ENCODE measurements around the gene SECTM1. TPM values are rescaled to one million over a fixed set of nuclear protein-coding genes. Genes with fewer than 3 reads are reported as not detected.

SECTM1 gene
- total RNA-seq, 1 donor from 2014 or later, result not detected

DNA sequence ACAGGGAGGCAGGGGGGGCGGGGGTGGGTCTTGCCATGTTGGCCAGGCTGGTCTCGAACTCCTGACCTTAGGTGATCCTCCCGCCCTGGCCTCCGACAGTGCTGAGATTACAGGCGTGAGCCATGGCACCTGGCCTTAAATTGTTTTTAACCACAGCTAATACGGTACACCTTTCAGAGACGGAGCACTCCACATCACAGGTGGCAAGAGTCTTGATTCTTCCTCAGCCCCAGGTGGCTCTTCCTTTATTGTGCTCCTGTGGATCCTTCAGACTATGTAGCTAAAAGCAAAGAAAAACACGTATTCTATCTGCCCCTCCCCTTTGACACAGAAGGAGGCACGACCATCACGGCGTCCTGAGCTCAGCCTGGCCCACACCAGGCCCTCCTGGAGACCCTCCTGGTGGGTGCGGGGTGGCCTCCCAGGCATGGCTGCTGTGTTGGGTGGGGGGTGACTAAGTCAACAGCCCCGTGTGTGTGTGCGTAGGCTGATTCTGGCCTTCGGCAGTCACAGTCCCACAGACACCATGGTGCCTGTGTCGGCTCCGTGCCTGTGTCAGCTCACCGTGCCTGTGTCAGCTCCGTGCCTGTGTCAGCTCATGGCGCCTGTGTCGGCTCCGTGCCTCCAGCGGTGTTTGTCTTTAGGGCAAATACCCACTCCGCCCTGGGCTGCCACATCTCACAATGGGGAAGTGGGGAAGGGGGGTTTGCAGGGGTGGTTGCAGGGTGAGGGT is 10.8 kb upstream of the SECTM1 start:
- H3K36me3 Mint-ChIP-seq (ENCODE audit: low read depth), result peaks cover 3% of the 10 kb centered on the region
- TF ChIP-seq, protein P1, sequence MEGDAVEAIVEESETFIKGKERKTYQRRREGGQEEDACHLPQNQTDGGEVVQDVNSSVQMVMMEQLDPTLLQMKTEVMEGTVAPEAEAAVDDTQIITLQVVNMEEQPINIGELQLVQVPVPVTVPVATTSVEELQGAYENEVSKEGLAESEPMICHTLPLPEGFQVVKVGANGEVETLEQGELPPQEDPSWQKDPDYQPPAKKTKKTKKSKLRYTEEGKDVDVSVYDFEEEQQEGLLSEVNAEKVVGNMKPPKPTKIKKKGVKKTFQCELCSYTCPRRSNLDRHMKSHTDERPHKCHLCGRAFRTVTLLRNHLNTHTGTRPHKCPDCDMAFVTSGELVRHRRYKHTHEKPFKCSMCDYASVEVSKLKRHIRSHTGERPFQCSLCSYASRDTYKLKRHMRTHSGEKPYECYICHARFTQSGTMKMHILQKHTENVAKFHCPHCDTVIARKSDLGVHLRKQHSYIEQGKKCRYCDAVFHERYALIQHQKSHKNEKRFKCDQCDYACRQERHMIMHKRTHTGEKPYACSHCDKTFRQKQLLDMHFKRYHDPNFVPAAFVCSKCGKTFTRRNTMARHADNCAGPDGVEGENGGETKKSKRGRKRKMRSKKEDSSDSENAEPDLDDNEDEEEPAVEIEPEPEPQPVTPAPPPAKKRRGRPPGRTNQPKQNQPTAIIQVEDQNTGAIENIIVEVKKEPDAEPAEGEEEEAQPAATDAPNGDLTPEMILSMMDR (conservative IDR thresholded peaks at IDR 0.05), result no peak
- no peaks in the 10 kb centered on the region for H3K9me3 Mint-ChIP-seq
- peak overlapping the region; percentile 35 for H3K27ac Mint-ChIP-seq (ENCODE audit: unreplicated experiment)
- peaks cover 16% of the 10 kb centered on the region for H3K27me3 Mint-ChIP-seq (ENCODE audit: low read depth)
- peaks cover 6% of the 10 kb centered on the region for H3K4me1 Mint-ChIP-seq
- DNase-seq (ENCODE audit: low read depth, low spot score), result no peak
- no peak overlapping the region for H3K4me3 Mint-ChIP-seq

DNA sequence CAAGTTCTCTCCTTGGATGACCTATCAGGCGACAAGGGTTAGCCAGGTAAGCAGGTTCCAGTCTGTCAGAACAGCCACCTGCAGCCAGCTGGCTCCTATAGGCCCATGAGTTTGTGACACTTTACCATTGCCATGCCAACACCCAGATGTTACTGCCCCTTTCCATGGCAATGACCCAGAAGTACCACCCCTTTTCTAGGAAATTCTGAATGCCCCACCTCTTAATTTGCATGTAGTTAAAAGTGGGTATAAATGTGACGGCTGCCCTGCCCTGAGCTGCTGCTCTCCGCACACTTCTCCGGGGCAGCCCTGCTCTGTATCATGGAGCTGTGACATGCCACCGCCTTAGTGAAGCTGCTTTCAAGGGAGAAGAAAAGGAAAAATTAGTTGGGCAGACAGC is 10.0 kb upstream of the SECTM1 start:
- no peak overlapping the region for H3K27ac Mint-ChIP-seq (ENCODE audit: unreplicated experiment)

GRCh38 chr17:82342361-82343079 is 9.0 kb upstream of the SECTM1 start:
- no peak for DNase-seq (ENCODE audit: low read depth, low spot score)
- Mint-ChIP-seq H3K9me3 (no peaks in the 10 kb centered on the region), H3K27ac (ENCODE audit: unreplicated experiment) (no peak overlapping the region), H3K4me3 (no peak overlapping the region), H3K27me3 (ENCODE audit: low read depth) (peaks cover 27% of the 10 kb centered on the region), H3K4me1 (peaks cover 17% of the 10 kb centered on the region), H3K36me3 (ENCODE audit: low read depth) (peaks cover 3% of the 10 kb centered on the region)
- TF ChIP-seq, protein P1 (conservative IDR thresholded peaks at IDR 0.05), result no peak

More for the DNA sequence above, 10.0 kb upstream of the SECTM1 start:
- Mint-ChIP-seq H3K36me3 (ENCODE audit: low read depth) (peaks cover 3% of the 10 kb centered on the region), H3K4me3 (no peak overlapping the region), H3K9me3 (no peaks in the 10 kb centered on the region), H3K4me1 (peaks cover 14% of the 10 kb centered on the region), H3K27me3 (ENCODE audit: low read depth) (peaks cover 18% of the 10 kb centered on the region)
- DNase-seq (ENCODE audit: low read depth, low spot score), result no peak
- TF ChIP-seq, protein P1 (conservative IDR thresholded peaks at IDR 0.05), result no peak

GRCh38 chr17:82339634-82340580 is 6.3 kb upstream of the SECTM1 start:
- H3K4me3 Mint-ChIP-seq, result no peak overlapping the region
- peaks cover 3% of the 10 kb centered on the region for H3K36me3 Mint-ChIP-seq (ENCODE audit: low read depth)
- TF ChIP-seq, protein P1 (conservative IDR thresholded peaks at IDR 0.05), result no peak
- H3K9me3 Mint-ChIP-seq, result no peaks in the 10 kb centered on the region
- H3K27me3 Mint-ChIP-seq (ENCODE audit: low read depth), result peaks cover 47% of the 10 kb centered on the region
- H3K27ac Mint-ChIP-seq (ENCODE audit: unreplicated experiment), result no peak overlapping the region
- H3K4me1 Mint-ChIP-seq, result peaks cover 29% of the 10 kb centered on the region
- DNase-seq (ENCODE audit: low read depth, low spot score), result no peak
